IPS-20b (cell line): ENCODE data around the gene OSBPL8.

ENCODE experiments used
- H3K27ac ChIP-seq: one replicate; pipeline ENCODE4 v1.5.1; 2013; ENCODE audit warnings: low read length
- H3K27me3 ChIP-seq: 2 replicates; pipeline ENCODE4 v1.6.1; 2013; ENCODE audit warnings: mild to moderate bottlenecking, low read length, inconsistent platforms; ENCODE audit not compliant: insufficient read depth
- H3K36me3 ChIP-seq: 2 replicates; pipeline ENCODE4 v1.6.1; 2013; ENCODE audit warnings: low read depth, mild to moderate bottlenecking, inconsistent platforms, low read length, moderate library complexity; ENCODE audit not compliant: insufficient read depth
- H3K4me1 ChIP-seq: 2 replicates; pipeline ENCODE4 v1.6.1; 2013; ENCODE audit warnings: mild to moderate bottlenecking, control low read depth, inconsistent platforms, low read length, moderate library complexity; ENCODE audit not compliant: insufficient read depth
- H3K4me3 ChIP-seq: 2 replicates; pipeline ENCODE4 v1.5.1; 2013; ENCODE audit warnings: mild to moderate bottlenecking, low read length, inconsistent platforms
- H3K9ac ChIP-seq: 2 replicates; pipeline ENCODE4 v1.6.1; 2013; ENCODE audit warnings: low read depth, mild to moderate bottlenecking, inconsistent platforms, low read length, moderate library complexity
- H3K9me3 ChIP-seq: 2 replicates; pipeline ENCODE4 v1.6.1; 2013; ENCODE audit warnings: mild to moderate bottlenecking, low read depth, low read length, inconsistent platforms; ENCODE audit not compliant: insufficient read depth

OSBPL8 gene

GRCh38 chr12:76428117-76428516 is 131.5 kb downstream of the OSBPL8 start:
- Histone ChIP-seq H3K27ac (no peak overlapping the region), H3K4me3 (no peak overlapping the region), H3K4me1 (no peaks in the 10 kb centered on the region), H3K27me3 (no peaks in the 10 kb centered on the region), H3K36me3 (0 out of 2 replicates have a peak, but pooled peaks cover 6% of the 10 kb centered on the region), H3K9ac (no peak overlapping the region), H3K9me3 (peaks cover 21% of the 10 kb centered on the region; the same call in 1 of the 2 replicates)

GRCh38 chr12:76426160-76426559 is 133.4 kb downstream of the OSBPL8 start:
- no peak overlapping the region for H3K4me3 ChIP-seq

GRCh38 chr12:76424941-76425340 is 134.6 kb downstream of the OSBPL8 start:
- H3K9me3 ChIP-seq: peaks cover 21% of the 10 kb centered on the region; the same call in 1 of the 2 replicates
- 0 out of 2 replicates have a peak, but pooled peaks cover 6% of the 10 kb centered on the region for H3K36me3 ChIP-seq
- peaks cover 5% of the 10 kb centered on the region for H3K4me1 ChIP-seq
- H3K4me3 ChIP-seq: no peak overlapping the region
- no peak overlapping the region for H3K9ac ChIP-seq
- H3K27me3 ChIP-seq: no peaks in the 10 kb centered on the region
- no peak overlapping the region for H3K27ac ChIP-seq

More at GRCh38 chr12:76426160-76426559, 133.4 kb downstream of the OSBPL8 start:
- Histone ChIP-seq H3K27ac (no peak overlapping the region), H3K36me3 (0 out of 2 replicates have a peak, but pooled peaks cover 6% of the 10 kb centered on the region), H3K9ac (no peak overlapping the region), H3K4me1 (peaks cover 5% of the 10 kb centered on the region), H3K27me3 (no peaks in the 10 kb centered on the region), H3K9me3 (peaks cover 21% of the 10 kb centered on the region; the same call in 1 of the 2 replicates)

- H3K9me3 ChIP-seq: peaks cover 21% of the 10 kb centered on the region; the same call in 1 of the 2 replicates
- H3K36me3 ChIP-seq: 0 out of 2 replicates have a peak, but pooled peaks cover 6% of the 10 kb centered on the region
- no peaks in the 10 kb centered on the region for H3K27me3 ChIP-seq
- H3K9ac ChIP-seq: 0 out of 2 replicates have a peak overlapping the region, but pooled peaks have one; percentile 20
- no peak overlapping the region for H3K4me3 ChIP-seq
- H3K4me1 ChIP-seq: peaks cover 5% of the 10 kb centered on the region
- H3K27ac ChIP-seq: no peak overlapping the region
These were observed 136.8 kb downstream of the OSBPL8 start for GRCh38 chr12:76422543-76423438.

GRCh38 chr12:76422154-76422542 is 137.4 kb downstream of the OSBPL8 start:
- Histone ChIP-seq H3K36me3 (0 out of 2 replicates have a peak, but pooled peaks cover 6% of the 10 kb centered on the region), H3K9ac (no peak overlapping the region), H3K4me3 (no peak overlapping the region), H3K9me3 (peaks cover 21% of the 10 kb centered on the region; the same call in 1 of the 2 replicates), H3K27ac (no peak overlapping the region), H3K27me3 (no peaks in the 10 kb centered on the region), H3K4me1 (peaks cover 5% of the 10 kb centered on the region)

- Histone ChIP-seq H3K27ac (no peak overlapping the region), H3K9me3 (peaks cover 15% of the 10 kb centered on the region; the same call in 1 of the 2 replicates), H3K4me1 (peaks cover 5% of the 10 kb centered on the region), H3K9ac (no peak overlapping the region), H3K36me3 (no peaks in the 10 kb centered on the region), H3K27me3 (no peaks in the 10 kb centered on the region), H3K4me3 (no peak overlapping the region)
These were observed 138.5 kb downstream of the OSBPL8 start for GRCh38 chr12:76421046-76421445.

- peaks cover 5% of the 10 kb centered on the region for H3K4me1 ChIP-seq
- H3K27me3 ChIP-seq: no peaks in the 10 kb centered on the region
- H3K36me3 ChIP-seq: no peaks in the 10 kb centered on the region
- H3K9ac ChIP-seq: no peak overlapping the region
- H3K9me3 ChIP-seq: peaks cover 10% of the 10 kb centered on the region; the same call in 1 of the 2 replicates
- H3K4me3 ChIP-seq: no peak overlapping the region
- no peak overlapping the region for H3K27ac ChIP-seq
These were observed 139.3 kb downstream of the OSBPL8 start for GRCh38 chr12:76420222-76420621.

GRCh38 chr12:76417116-76417515 is 142.5 kb downstream of the OSBPL8 start:
- no peak overlapping the region for H3K27ac ChIP-seq

GRCh38 chr12:76413121-76413520 is 146.4 kb downstream of the OSBPL8 start:
- no peaks in the 10 kb centered on the region for H3K4me1 ChIP-seq
- no peak overlapping the region for H3K4me3 ChIP-seq
- H3K27me3 ChIP-seq: no peaks in the 10 kb centered on the region
- no peak overlapping the region for H3K9ac ChIP-seq
- no peaks in the 10 kb centered on the region for H3K9me3 ChIP-seq
- H3K36me3 ChIP-seq: no peaks in the 10 kb centered on the region
- no peak overlapping the region for H3K27ac ChIP-seq

More at GRCh38 chr12:76417116-76417515, 142.5 kb downstream of the OSBPL8 start:
- H3K9me3 ChIP-seq: no peaks in the 10 kb centered on the region
- no peak overlapping the region for H3K4me3 ChIP-seq
- no peaks in the 10 kb centered on the region for H3K36me3 ChIP-seq
- H3K9ac ChIP-seq: no peak overlapping the region
- no peaks in the 10 kb centered on the region for H3K27me3 ChIP-seq
- H3K4me1 ChIP-seq: no peaks in the 10 kb centered on the region; the same call in 1 of the 2 replicates

- H3K36me3 ChIP-seq: no peaks in the 10 kb centered on the region
- H3K27me3 ChIP-seq: no peaks in the 10 kb centered on the region
- no peak overlapping the region for H3K9ac ChIP-seq
- H3K9me3 ChIP-seq: no peaks in the 10 kb centered on the region
- H3K27ac ChIP-seq: no peak overlapping the region
- no peaks in the 10 kb centered on the region for H3K4me1 ChIP-seq
- H3K4me3 ChIP-seq: no peak overlapping the region
These were observed 148.8 kb downstream of the OSBPL8 start for GRCh38 chr12:76410781-76411180.

GRCh38 chr12:76410371-76410770 is 149.2 kb downstream of the OSBPL8 start:
- H3K9ac ChIP-seq: no peak overlapping the region
- no peaks in the 10 kb centered on the region for H3K9me3 ChIP-seq
- H3K36me3 ChIP-seq: no peaks in the 10 kb centered on the region
- no peaks in the 10 kb centered on the region for H3K4me1 ChIP-seq
- no peaks in the 10 kb centered on the region for H3K27me3 ChIP-seq
- no peak overlapping the region for H3K4me3 ChIP-seq
- no peak overlapping the region for H3K27ac ChIP-seq

GRCh38 chr12:76409074-76409473 is 150.5 kb downstream of the OSBPL8 start:
- H3K4me3 ChIP-seq: no peak overlapping the region
- H3K27me3 ChIP-seq: no peaks in the 10 kb centered on the region
- no peaks in the 10 kb centered on the region for H3K36me3 ChIP-seq
- H3K27ac ChIP-seq: no peak overlapping the region
- no peak overlapping the region for H3K9ac ChIP-seq
- no peaks in the 10 kb centered on the region for H3K9me3 ChIP-seq
- no peaks in the 10 kb centered on the region for H3K4me1 ChIP-seq
